A673 (cell line): ENCODE data around the gene GPC6. TPM values are rescaled to one million over a fixed set of nuclear protein-coding genes. Genes with fewer than 3 reads are reported as not detected.

Experiments
- BruUV-seq: library from RNA; stranded (reverse); fragments of 400-500 nt; replicated peaks from 2 replicates; lab custom pipeline; 2021; lab: Mats Ljungman, UMichigan
- CTCF ChIA-PET: fragments of 300-600 bp; sonication (Branson Sonifier 250); formaldehyde crosslinking; loops from one replicate; lab custom pipeline; 2022; ENCODE audit warnings: antibody characterized with exemption; lab: Charles Lee
- POLR2A ChIA-PET: fragments of 300-600 bp; sonication (Branson Sonifier 250); formaldehyde crosslinking; loops from one replicate; lab custom pipeline; 2022; ENCODE audit warnings: antibody characterized with exemption; ENCODE audit not compliant: low non-redundant PET; lab: Charles Lee
- DNase-seq: peaks from one replicate; pipeline ENCODE4 v3.0.0-alpha.2; 2015; ENCODE audit warnings: low spot score
- H3K27ac ChIP-seq: fragments of 200-600 bp; sonication (generic); 2 replicates; pipeline ENCODE4 v1.5.1; 2016; ENCODE audit warnings: mixed run types, low read depth, mild to moderate bottlenecking, mixed read lengths, antibody characterized with exemption, low read length; ENCODE audit not compliant: poor library complexity, severe bottlenecking
- H3K27me3 ChIP-seq: fragments of 200-600 bp; sonication (generic); replicated peaks from 2 replicates; pipeline ENCODE4 v1.6.1; 2017; ENCODE audit warnings: mixed run types, low read depth, mild to moderate bottlenecking, mixed read lengths, antibody characterized with exemption, low read length; ENCODE audit not compliant: insufficient read depth, poor library complexity
- H3K36me3 ChIP-seq: fragments of 200-600 bp; sonication (generic); 2 replicates; pipeline ENCODE4 v1.6.1; 2016; ENCODE audit warnings: mixed run types, mild to moderate bottlenecking, mixed read lengths, antibody characterized with exemption, low read length; ENCODE audit not compliant: insufficient read depth, poor library complexity, severe bottlenecking
- H3K4me1 ChIP-seq: fragments of 200-600 bp; sonication (generic); 2 replicates; pipeline ENCODE4 v1.6.1; 2017; ENCODE audit warnings: mixed run types, mild to moderate bottlenecking, mixed read lengths, antibody characterized with exemption, low read length; ENCODE audit not compliant: insufficient read depth, poor library complexity, severe bottlenecking
- H3K4me3 ChIP-seq: fragments of 200-600 bp; sonication (generic); 2 replicates; pipeline ENCODE4 v1.5.1; 2016; ENCODE audit warnings: low read depth, mixed run types, mild to moderate bottlenecking, mixed read lengths, low read length; ENCODE audit not compliant: poor library complexity, severe bottlenecking
- H3K9me3 ChIP-seq: fragments of 200-600 bp; sonication (generic); 2 replicates; pipeline ENCODE4 v1.6.1; 2016; ENCODE audit warnings: mixed run types, low read depth, mild to moderate bottlenecking, mixed read lengths, antibody characterized with exemption, low read length; ENCODE audit not compliant: poor library complexity, severe bottlenecking
- CTCF ChIP-seq: fragments of 300-800, 200-600 bp; sonication (generic); conservative IDR thresholded peaks from 2 replicates; pipeline ENCODE4 v1.5.1; 2017; ENCODE audit warnings: low read depth, mild to moderate bottlenecking, antibody characterized with exemption, low read length, moderate library complexity, mixed read lengths
- EZH2 ChIP-seq: fragments of 200-600 bp; sonication (generic); IDR thresholded peaks from 2 replicates; pipeline ENCODE4 v1.6.1; 2017; ENCODE audit warnings: borderline replicate concordance, low read depth, mild to moderate bottlenecking, mixed read lengths, antibody characterized with exemption, low read length; ENCODE audit not compliant: poor library complexity, severe bottlenecking
- intact Hi-C: fragments of 100-400 bp; cut with micrococcal nuclease; formaldehyde crosslinking; loops from one replicate; pipeline ENCODE4 v1.10.0; 2022; ENCODE audit not compliant: unreplicated experiment
- total RNA-seq: library from RNA; stranded (reverse); gene quantifications from 2 replicates; pipeline ENCODE4 v1.2.3, GENCODE V29; 2021

Gene GPC6
- total RNA-seq, 1 experiment from 2014 or later: 23.3 TPM

GRCh38 chr13:93621051-93621450 is 394.4 kb downstream of the GPC6 start:
- intact Hi-C loops: no loop called here
- no peaks in the 10 kb centered on the region for H3K36me3 ChIP-seq
- no peak for TF ChIP-seq CTCF
- TF ChIP-seq EZH2: no peak
- CTCF ChIA-PET: no interaction called here
- no peaks in the 10 kb centered on the region for H3K9me3 ChIP-seq
- POLR2A ChIA-PET: no interaction called here
- H3K27me3 ChIP-seq: no peaks in the 10 kb centered on the region
- no TSS peak for BruUV-seq
- no peak overlapping the region for H3K4me3 ChIP-seq
- DNase-seq: no peak
- no peaks in the 10 kb centered on the region for H3K4me1 ChIP-seq
- no peak overlapping the region for H3K27ac ChIP-seq

DNA sequence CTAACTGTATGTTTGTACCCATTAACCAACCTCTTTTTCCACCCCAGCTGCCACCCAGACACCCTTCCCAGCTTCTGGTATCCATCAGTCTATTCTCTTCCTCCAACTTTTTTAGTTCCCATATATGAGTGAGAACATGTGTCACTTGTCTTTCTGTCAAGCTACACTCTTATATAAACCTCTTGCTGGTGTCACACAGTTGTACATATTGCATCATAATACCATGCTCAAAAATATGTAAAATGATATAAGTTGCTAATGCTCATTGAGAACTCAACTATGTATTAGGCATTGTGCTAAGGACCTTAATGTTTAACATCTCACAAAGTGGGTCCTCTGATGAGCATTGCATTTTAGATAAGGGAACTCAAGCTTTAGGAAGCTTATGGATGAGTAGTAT is 395.4 kb downstream of the GPC6 start:
- no TSS peak for BruUV-seq
- no peaks in the 10 kb centered on the region for H3K36me3 ChIP-seq
- no peak for TF ChIP-seq CTCF
- no peak for TF ChIP-seq EZH2
- H3K9me3 ChIP-seq: no peaks in the 10 kb centered on the region
- H3K27me3 ChIP-seq: no peaks in the 10 kb centered on the region
- H3K27ac ChIP-seq: no peak overlapping the region
- ChIA-PET POLR2A (no interaction called here), CTCF (no interaction called here)
- H3K4me1 ChIP-seq: no peaks in the 10 kb centered on the region
- intact Hi-C loops: no loop called here
- H3K4me3 ChIP-seq: no peak overlapping the region
- DNase-seq: no peak

DNA sequence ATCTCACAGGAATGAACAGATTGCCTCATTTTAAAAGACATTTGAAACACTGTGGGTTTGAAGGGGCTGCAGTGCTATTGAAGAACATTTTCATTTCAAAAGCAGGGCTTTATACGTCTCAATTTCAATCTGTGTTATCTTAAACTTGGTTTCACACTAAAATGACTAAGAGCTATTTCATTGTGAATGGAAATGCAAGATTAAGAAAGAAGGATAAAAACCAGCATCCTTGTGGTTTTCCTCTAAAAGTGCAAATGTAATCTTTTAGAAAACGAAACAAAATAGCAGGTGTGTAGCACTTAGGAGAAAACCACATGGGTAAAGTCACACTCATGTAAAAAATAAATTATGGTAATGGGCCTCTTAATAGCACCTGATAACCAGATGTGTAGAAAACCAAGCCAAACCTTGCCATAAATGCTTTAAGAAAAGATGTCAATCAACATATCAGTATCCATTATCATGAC is 397.7 kb downstream of the GPC6 start:
- intact Hi-C loops: no loop called here
- TF ChIP-seq EZH2 (no peak), CTCF (no peak)
- Histone ChIP-seq H3K27me3 (no peaks in the 10 kb centered on the region), H3K4me1 (no peaks in the 10 kb centered on the region), H3K36me3 (no peaks in the 10 kb centered on the region), H3K4me3 (no peak overlapping the region), H3K27ac (no peak overlapping the region), H3K9me3 (no peaks in the 10 kb centered on the region)
- DNase-seq: no peak
- no TSS peak for BruUV-seq
- ChIA-PET CTCF (no interaction called here), POLR2A (no interaction called here)
